Activated CD4-positive, alpha-beta T cell treated with anti-CD3 and anti-CD28 coated beads, Interleukin-10, Interleukin-2, amounts not matched to agents 100 ng/mL and 50 ng/mL, durations not matched to agents 16 hours and 8 hours (primary cell): Measurements from ENCODE around the gene MBLAC1.
A peak's percentile ranks its signal among the peaks of the same experiment; 100 is the strongest.

ENCODE experiments used
- DNase-seq: peaks from one replicate; pipeline ENCODE4 v3.0.0-alpha.2; 2020

Gene MBLAC1, protein sequence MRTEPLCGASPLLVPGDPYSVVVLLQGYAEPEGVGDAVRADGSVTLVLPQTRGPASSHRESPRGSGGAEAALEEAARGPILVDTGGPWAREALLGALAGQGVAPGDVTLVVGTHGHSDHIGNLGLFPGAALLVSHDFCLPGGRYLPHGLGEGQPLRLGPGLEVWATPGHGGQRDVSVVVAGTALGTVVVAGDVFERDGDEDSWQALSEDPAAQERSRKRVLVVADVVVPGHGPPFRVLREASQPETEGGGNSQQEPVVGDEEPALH

DNA sequence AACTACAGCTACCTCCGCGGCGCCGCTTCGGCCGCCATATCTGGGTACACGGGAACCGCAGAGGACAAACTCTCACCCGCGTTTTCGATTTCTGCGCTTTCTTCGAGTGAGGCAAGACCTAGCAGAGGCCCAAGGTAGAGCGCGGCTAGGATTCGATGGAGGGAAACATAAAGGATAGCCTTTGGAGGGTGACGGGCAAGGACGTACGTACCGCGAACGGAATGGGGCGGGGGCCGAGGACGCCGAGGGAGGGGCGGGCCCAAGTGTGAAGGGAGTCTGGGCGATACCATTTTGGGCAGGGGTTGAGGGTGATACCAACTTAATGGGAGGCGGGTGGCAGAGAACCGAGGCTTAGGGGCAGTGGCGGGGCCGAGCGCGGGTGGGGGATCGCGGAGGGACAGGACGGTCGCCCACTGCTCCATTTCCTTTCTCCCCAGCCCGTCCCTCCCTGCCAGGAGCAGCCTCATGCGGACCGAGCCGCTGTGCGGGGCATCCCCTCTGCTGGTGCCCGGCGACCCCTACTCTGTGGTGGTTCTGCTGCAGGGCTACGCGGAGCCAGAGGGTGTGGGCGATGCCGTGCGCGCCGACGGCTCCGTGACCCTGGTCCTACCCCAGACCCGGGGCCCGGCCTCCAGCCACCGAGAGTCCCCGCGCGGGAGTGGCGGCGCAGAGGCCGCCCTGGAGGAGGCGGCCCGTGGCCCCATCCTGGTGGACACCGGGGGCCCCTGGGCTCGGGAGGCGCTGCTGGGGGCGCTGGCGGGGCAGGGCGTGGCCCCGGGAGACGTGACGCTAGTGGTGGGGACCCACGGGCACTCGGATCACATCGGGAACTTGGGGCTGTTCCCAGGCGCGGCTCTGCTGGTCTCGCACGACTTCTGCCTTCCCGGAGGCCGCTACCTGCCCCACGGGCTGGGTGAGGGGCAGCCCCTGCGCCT is at the start of gene MBLAC1:
TSS of gene MBLAC1 (plus strand) at position 37 of the 935 bp plus-strand sequence. CDS start at position 466, 429 bp downstream.
- DNase-seq, result peak; percentile 93

DNA sequence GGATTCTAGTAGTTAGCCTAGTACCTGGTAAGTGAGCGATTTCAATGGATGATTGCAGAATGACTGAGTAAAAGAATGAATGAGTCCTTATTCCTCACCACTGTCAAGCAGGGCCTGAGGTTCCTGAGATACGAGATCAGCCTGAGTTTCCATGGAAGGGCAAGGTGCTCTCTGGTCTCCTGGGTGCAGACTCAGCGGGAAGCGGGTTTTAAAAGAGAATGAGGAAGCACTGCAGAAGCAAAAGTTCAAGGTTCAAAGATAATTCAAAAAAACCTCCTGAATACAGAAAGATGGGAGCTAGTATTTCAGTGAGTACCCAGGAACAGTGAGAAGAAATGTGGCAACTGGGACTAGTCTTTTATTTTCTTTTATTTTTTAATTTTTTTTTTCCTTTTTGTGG is 49.6 kb upstream of the MBLAC1 start:
- no peak for DNase-seq

DNA sequence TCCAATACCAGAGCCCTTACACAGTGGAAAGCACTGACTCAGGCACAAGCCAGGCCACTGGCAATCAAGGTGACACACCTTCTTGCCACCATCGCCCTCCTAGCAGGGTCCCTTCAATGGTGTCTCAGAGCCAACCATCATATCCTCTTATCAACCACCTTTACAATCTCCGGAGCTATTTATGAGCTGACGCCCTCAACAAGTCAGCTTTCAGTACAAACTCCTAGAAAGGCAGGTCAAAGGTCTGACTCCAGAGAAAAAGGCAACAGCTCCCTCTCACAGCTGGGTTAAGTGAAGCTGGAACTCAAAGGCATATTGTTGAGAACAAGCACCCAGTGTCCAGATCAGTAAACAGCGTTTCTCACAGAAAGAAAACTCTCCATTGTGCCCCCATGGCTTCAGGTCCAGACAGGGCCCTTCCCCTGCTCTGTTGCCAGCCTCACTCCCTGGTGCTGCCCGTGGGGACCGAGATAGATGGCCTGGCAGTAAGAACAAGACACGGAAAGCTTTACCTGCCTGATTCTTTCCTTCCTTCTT is 47.7 kb upstream of the MBLAC1 start:
- DNase-seq, result no peak

DNA sequence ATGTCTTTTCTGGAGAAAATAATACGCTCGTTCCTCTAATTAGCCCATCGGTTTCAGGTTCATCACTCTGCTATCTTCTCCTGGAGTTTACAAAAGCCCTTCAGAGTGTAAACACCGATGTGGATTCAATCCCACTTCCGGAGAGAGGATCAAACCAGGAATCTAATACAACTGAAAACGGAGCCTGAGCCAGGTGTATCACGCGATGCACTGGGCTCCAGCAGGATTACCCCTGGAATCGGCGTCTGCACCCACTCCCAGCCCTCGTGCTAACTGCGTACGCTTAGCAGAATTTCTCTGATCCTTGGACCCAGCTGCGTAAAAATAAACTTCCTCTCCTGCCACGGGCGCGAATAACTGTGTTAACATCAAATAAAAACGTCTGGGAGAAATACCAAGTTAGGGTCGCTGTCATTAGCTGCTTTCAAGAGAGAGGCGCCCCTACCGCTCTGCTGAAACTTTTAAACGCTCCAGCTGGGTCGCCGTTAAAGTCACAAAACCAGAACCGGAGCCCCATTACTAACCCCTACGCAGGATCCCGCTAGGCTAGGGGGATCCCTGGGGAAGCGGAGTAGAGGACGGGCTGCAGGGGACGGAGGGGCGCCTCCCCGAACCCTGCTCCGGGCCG is 45.7 kb upstream of the MBLAC1 start:
- no peak for DNase-seq

DNA sequence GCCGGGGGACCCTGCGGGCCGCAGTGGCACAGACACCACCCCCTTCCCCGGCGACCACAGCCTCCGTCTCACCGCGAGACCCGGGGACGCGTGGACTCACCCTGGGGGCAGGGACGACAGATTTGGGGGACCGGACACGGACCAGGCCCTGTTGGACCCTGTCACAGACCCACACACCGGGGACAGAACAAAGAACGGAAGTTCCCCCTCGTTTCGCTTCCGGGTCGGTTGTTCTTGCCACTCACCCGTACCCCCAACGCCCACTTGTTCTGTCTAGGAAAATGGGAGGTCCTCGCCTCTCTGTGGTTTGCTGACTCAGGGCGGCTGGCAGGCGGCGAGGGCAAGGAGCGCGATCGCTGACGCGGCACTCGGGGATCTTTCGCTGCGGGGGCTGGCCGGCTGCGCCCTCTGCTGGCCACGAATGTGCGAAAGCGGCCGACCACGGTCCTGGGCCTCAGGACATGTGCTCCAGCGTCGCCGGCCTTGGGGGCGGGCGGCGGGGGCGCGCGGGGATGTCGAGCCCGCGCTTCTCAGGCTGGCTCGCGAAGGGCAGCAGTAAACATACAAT is 45.1 kb upstream of the MBLAC1 start, which contains the start of gene ZNF3:
TSS of gene ZNF3 (minus strand) at position 189 of the 568 bp plus-strand sequence. CDS start 4,366 bp downstream, outside the sequence.
- DNase-seq, result peak; percentile 99

DNA sequence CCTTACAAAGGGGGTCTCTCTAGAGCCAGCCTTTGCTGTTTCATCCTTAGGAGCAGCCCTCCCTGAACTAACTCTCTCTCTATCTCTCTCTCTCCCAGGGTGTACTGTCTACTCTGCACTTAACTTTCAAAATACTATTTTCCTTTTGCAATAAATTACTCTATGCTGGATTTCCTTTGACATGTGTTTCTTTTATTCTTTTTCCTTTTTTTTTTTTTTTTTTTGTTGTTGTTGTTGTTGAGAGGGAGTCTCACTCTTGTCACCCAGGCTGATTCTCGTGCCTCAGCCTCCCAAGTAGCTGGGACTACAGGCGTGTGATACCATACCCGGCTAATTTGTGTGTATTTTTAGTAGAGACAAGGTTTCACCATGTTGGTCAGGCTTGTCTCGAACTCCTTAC is 43.8 kb upstream of the MBLAC1 start:
- no peak for DNase-seq

DNA sequence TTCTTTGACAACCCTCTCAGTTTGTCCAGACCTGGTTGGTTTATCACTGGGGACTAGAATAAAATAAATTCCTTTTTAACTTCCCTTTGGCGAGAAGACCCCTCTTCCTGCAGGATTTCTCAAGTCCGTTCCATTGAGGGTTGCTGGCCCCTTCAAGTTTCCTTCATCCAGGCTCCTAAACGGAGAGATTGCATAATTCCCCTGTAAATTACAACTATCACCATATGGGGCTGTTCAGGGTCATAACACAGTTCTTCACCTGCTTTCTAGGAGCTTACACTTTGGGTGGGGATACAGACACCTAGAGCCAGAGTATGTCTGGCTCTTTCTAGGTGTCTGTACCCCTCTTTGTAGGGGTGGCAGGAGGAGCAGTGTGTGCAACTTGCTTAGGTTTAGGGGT is 41.3 kb upstream of the MBLAC1 start:
- DNase-seq, result no peak

DNA sequence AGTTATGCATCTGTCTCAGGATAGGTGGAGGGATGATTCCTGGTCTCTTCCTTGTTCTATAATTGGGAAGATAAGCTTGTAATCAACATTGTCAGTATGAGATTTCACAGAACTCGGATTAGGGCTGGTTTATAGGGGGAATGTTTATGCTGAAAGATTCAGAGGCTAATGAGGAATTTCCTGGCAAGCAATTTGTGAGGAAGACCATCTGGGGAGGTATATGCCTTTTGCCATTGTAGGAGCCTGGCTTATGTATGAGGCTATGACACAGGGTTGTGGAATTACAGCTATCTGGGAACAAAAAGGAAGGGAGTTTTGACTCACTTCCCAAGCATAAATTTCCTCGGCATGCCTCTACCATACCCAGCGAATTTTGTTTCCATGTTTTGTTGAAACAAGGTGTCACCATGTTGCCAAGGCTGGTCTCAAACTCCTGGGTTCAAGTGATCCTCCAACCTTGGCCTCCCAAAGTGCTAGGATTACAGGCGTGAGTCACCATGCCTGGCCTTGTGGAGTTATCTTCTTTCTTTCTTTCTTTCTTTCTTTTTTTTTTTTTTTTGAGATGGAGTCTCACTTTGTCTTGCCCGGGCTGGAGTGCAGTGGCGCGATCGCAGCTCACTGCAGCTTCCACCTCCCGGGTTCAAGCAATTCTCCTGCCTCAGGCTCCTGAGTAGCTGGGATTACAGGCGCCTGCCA is 39.6 kb upstream of the MBLAC1 start:
- DNase-seq, result no peak

DNA sequence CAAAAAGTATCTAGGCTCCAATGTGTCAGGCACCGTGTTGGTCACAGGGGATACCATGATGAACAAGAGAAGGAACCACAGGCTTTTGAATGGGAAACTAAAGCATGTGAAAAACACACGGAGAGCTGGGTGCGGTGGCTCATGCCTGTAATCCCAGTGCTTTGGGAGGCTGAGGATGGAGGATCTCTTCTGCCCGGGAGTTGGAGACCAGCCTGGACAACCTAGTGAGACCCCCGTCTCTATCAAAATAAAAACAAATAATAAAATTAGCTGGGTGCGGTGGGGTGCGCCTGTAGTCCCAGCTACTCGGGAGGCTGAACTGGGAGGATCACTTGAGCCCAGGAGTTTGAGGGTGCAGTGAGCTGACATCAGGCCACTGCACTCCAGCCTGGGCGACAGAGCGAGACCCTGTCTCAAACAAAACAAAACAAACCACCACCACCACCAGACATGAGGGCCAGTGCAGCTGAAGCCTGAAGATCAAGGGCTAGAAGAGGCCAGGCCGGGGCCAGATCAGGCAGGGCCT is 38.6 kb upstream of the MBLAC1 start:
- no peak for DNase-seq

DNA sequence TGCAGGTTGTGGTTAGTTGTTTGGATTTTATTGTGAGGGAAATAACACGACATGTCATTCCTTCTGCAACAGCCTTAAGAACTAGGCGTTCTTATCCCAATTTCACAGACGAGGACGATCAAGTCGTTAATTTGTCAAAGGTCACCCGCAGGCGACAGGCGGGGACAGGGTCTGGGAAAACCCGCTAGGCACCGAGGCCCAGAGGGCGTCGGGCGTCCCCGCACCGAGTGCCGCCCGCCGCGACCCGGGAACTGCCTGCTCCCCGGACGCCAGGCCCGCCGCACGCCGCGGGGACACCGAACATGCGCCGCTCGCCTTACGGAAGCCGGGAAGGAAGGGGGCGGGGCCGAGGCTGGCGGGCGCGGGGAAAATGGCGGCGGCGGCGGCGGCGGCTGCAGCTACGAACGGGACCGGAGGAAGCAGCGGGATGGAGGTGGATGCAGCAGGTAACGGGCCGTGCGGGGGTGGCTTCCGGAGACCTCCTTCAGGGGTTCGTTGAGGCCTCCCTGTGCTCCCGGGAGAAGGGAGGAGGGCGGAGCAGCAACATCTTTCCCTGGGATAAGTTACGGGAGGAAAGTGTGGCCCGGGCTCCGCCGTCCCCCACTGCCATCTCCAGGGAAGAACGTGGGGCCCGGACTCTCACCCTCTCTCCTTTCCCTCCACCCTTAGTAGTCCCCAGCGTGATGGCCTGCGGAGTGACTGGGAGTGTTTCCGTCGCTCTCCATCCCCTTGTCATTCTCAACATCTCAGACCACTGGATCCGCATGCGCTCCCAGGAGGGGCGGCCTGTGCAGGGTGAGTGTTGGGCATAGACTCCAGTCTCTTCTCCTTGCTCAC is 37.9 kb upstream of the MBLAC1 start, which contains the start of gene COPS6:
TSS of gene COPS6 (plus strand) at position 349 of the 837 bp plus-strand sequence. CDS start at position 371, 22 bp downstream.
- DNase-seq, result peak; percentile 88

DNA sequence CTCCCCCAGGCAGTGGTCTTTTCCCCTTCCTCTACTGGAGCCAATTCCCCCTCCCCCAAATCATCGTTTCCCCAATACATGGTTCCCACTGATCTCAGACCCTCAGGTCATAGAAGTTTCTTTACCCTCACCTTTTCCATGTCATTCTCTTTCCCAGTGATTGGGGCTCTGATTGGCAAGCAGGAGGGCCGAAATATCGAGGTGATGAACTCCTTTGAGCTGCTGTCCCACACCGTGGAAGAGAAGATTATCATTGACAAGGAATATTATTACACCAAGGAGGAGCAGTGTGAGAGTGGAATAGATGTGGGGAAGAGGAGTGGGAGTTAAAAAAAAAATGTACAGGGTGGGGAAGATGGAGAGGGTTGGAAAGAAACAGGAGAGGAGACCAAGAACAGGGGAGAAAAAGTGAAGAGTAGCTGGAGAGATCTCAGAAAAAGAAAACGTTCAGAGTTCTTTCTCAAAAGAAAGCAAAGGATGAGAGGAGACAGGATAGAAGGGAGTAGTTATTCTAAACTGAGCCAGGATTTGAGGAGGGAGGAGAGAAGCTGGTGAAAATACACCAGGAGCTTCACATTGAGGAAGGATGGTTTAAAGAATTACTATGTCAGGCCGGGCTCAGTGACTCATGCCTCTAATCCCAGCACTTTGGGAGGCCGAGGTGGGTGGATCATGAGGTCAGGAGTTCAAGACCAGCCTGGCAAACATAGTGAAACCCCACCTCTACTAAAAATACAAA is 37.1 kb upstream of the MBLAC1 start:
- no peak for DNase-seq

DNA sequence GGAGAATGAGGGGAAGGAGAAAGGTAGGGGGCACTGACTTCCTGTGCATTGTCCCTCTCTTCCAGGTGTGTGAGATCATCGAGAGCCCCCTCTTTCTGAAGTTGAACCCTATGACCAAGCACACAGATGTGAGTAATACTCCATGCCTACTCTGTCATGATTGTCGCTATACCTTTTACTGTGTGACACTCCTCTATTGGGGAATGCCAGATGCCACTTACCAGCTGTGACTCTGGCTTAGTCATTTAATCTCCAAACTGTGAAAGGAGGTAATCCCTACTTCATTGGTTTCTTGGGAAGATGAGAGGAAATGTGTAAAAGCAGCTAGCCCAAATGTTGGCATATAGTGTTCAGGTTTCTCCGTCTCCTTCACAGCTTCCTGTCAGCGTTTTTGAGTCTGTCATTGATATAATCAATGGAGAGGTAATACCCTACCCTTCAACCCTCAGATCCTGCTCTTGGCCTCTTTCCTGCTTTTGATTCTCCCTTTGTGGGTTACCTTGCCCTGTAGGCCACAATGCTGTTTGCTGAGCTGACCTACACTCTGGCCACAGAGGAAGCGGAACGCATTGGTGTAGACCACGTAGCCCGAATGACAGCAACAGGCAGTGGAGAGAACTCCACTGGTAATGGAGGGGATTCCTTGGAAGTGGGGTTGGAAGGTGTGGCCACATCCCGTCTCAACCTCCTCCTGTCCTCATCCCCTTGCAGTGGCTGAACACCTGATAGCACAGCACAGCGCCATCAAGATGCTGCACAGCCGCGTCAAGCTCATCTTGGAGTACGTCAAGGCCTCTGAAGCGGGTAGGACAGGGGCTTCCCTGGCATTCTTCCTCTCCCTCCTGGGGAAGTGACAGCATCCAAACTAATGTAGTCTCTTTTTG is 36.0 kb upstream of the MBLAC1 start:
- DNase-seq, result no peak

DNA sequence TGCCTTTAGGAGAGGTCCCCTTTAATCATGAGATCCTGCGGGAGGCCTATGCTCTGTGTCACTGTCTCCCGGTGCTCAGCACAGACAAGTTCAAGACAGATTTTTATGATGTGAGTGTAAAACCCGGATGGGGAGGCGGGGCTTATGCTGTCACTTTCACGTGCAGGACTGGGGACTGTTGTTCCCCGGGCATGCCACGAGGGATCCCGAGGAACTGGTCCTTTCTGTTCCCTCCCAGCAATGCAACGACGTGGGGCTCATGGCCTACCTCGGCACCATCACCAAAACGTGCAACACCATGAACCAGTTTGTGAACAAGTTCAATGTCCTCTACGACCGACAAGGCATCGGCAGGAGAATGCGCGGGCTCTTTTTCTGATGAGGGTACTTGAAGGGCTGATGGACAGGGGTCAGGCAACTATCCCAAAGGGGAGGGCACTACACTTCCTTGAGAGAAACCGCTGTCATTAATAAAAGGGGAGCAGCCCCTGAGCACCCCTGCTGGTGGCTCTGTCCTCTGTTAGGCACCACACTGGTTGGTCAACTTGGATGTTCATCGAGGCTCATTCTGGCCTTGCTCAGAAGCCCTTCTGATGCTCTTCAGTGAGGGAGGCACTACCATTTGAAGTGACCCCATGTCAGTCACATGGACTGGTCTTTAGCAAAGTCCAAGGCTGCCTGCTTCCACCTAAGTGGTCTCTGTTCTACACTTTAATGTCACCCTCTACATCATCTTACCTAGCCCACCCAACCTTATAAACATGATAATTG is 35.2 kb upstream of the MBLAC1 start:
- DNase-seq, result no peak

DNA sequence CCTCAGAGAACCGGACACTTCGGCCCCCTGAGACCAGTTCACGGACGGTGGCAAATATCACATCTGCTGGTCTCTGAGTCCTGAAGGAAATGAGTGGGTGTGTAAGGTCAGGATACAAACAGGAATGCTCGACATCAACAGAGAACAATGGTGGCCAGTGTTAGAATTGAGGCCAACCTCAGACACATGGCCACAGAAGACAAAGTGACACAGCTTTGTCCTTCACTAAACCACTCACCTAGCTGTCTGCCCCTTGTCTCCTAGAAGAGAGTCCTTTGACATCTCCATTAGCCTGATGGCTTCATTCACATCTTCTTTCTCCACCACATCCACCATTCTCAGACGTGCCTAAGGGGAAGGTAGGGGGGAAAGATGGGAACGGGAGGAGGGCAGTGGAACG is 33.7 kb upstream of the MBLAC1 start:
- DNase-seq, result no peak

DNA sequence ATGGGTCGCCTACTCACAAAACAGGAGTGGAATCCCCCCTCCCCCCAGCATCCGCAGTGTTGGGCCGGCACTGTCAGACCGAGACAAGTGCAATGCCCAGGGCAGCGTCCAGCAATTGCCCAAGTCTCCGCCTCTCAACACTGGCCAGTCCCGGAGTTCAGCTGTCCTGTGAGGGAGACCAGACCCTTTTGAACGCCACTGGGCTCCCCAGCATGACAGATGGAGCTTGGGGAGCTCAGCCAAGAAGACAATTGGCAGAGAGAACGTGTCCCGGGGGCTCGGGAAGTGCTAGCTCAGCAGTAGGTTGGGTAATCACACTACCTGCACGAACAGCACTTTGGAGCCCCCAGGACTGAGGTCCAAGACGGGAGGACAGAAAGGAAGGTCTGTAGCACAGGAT is 33.3 kb upstream of the MBLAC1 start:
- no peak for DNase-seq

DNA sequence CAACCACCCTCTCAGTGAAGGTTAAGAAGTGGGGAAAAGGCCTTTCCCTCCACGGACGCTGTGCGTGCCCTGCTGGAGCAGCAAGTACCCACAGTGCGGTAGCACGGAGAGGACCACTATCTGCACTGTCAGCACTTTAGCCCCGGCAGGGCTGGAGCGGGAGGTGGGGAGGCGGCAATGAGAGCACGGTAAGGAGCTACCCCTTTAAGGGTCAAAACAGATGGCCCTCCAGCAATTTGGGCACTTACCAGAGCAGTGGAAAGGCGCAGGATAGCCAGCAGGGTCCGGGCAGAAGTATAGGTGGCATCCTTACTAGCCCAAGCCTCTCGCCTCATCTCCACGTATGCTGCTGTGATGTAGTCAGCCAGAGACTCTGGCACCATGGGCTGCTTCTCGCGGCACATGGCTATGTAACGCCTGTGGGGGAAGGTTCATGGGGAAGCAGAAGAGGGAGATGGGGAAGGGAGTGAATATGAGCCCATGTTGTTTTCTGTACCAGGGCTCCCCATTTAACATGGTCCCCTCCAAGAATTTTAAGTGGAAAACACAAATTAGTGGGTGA is 32.8 kb upstream of the MBLAC1 start:
- DNase-seq, result no peak

DNA sequence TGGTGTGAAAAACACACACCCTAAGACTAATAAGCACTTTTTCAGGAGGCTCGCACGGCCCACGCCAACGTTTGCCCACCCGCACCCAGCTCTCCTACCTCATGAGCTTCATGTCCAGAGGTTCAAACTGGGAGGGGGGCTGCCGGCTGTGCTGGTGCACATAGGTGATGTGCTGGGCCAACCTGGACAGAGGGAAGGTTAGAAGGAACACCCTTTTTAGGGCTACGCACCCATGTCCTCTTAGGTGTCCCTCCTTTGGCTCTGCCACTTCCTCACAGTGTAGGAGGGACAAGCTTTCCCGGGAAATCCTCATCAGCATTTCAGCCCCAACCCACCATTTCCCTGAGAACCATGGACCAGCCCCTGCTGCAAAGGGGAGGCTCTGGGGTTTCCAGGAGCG is 31.5 kb upstream of the MBLAC1 start:
- DNase-seq, result no peak

DNA sequence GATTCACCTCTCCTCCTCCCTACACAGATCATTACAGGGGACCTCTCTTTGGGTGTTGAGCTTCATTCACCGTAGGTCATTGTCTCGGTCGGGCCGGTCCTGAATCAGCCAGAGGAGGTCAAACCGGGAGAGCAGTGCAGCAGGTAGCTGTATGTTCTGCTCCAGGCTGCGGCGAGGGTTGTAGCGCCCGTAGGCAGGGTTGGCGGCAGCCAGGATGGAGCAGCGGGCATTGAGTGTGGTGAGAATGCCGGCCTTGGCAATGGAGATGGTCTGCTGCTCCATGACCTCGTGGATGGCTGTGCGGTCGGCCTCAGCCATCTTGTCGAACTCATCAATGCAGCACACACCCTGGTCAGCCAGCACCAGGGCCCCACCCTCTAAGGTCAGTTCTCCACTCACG is 31.1 kb upstream of the MBLAC1 start:
- DNase-seq, result no peak
